AG04450 (cell line): ENCODE data around the gene ONECUT3. TPM values are rescaled to one million over a fixed set of nuclear protein-coding genes. Genes with fewer than 3 reads are reported as not detected.

Source experiments
- CTCF ChIA-PET: fragments of 300-600, 350-600 bp; formaldehyde crosslinking; extraction: SDS; loops from one replicate; lab custom pipeline; 2022; ENCODE audit warnings: antibody characterized with exemption, inconsistent platforms; lab: Charles Lee
- POLR2A ChIA-PET: fragments of 350-600 bp; formaldehyde crosslinking; extraction: SDS; loops from one replicate; lab custom pipeline; 2021; ENCODE audit warnings: antibody characterized with exemption, inconsistent platforms; lab: Yijun Ruan, JAX
- DNase-seq: peaks from one replicate; pipeline ENCODE4 v3.0.0-alpha.2; 2011; ENCODE audit warnings: low read depth, low spot score
- H3K27ac ChIP-seq: one replicate; pipeline ENCODE4 v1.5.1; 2012; ENCODE audit warnings: low read depth, low read length, control low read depth
- H3K27me3 ChIP-seq: one replicate; pipeline ENCODE4 v1.6.0; 2012; ENCODE audit warnings: low read length; ENCODE audit not compliant: control insufficient read depth, insufficient read depth
- H3K4me3 ChIP-seq: 2 replicates; pipeline ENCODE4 v1.5.1; 2011; ENCODE audit warnings: mild to moderate bottlenecking, low read depth, low read length, control low read depth
- H3K9me3 ChIP-seq: 2 replicates; pipeline ENCODE4 v1.5.1; 2012; ENCODE audit warnings: low read length; ENCODE audit not compliant: control insufficient read depth, insufficient read depth
- polyA plus RNA-seq: library from polyadenylated mRNA; depleted of rRNA; stranded (reverse); fragments of >200 nt; gene quantifications from 2 replicates; pipeline ENCODE4 v1.2.3, GENCODE V29; 2011
- TF ChIP-seq, protein P1 (sequence below): IDR thresholded peaks from 2 replicates; pipeline ENCODE4 v1.5.1; 2011; ENCODE audit warnings: low read depth, low read length, control low read depth, inconsistent platforms

The ONECUT3 gene
- polyA plus RNA-seq, 1 experiment = not detected

DNA sequence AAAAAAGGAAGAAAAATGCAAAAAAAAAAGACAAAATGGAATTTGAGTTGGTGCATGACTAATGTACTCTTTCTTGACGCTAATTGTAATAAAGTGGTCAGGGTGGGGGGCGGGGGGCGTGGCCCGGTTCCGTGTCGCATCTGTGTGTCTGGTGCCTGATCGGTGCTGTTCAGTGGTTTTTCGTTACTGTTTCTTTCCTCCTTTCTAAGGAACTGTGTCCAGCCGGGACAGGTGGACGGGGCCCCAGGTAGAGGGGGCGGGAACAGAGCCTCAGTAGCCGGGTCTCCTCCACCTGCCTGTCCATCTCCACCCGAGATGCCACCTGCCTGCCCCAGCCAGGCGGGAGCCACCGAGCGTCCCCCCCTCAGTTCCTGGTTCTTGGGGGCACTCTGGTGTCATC, 26.3 kb downstream of the ONECUT3 start:
- Histone ChIP-seq H3K27ac (no peak overlapping the region), H3K9me3 (peaks cover 41% of the 10 kb centered on the region), H3K27me3 (peaks cover 58% of the 10 kb centered on the region), H3K4me3 (no peak overlapping the region)
- TF ChIP-seq, protein P1, sequence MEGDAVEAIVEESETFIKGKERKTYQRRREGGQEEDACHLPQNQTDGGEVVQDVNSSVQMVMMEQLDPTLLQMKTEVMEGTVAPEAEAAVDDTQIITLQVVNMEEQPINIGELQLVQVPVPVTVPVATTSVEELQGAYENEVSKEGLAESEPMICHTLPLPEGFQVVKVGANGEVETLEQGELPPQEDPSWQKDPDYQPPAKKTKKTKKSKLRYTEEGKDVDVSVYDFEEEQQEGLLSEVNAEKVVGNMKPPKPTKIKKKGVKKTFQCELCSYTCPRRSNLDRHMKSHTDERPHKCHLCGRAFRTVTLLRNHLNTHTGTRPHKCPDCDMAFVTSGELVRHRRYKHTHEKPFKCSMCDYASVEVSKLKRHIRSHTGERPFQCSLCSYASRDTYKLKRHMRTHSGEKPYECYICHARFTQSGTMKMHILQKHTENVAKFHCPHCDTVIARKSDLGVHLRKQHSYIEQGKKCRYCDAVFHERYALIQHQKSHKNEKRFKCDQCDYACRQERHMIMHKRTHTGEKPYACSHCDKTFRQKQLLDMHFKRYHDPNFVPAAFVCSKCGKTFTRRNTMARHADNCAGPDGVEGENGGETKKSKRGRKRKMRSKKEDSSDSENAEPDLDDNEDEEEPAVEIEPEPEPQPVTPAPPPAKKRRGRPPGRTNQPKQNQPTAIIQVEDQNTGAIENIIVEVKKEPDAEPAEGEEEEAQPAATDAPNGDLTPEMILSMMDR = no peak
- DNase-seq = no peak
- ChIA-PET POLR2A (no interaction called here), CTCF (no interaction called here)

DNA sequence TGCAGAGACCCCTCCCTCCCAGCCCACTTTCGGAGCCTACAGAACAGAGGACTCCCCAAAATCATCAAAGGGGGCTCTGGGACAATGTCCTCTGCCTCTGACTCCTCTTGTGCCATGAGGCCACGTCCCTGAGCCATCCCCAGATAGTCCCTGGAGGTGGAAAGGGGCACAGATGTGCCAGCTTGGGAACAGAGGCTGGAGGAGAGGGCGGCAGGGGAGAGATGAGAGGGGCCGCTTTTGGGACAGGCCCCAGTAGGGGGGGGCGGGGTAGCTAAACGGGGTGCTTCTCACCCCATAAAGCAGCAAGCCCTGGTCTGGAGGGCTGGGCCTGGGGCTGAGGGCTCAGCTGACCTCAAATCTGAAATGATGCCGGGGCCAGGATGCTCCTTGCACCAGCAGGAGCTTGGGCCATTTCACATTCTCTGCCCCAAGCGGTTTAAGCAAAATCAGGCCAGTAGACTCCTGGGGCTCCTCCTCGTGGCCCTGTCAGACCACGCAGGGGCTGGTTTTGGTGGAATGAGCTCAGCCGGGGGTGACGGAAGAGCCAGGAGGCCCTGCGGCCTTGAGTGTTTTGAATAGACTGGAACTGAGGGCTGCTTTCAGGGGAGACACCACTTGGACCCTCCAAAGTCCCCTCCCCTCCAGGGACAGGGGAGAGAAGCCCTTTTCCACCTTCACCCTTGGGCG, 27.1 kb downstream of the ONECUT3 start:
- H3K9me3 ChIP-seq = peaks cover 33% of the 10 kb centered on the region
- POLR2A ChIA-PET = no interaction called here
- no peak for DNase-seq
- TF ChIP-seq, protein P1 = peak; percentile 45
- H3K27ac ChIP-seq = no peak overlapping the region
- peaks cover 56% of the 10 kb centered on the region for H3K27me3 ChIP-seq
- CTCF ChIA-PET = interaction anchor here (0.6 to 2.7 kb wide), 9 partner anchors 9 to 108 kb away, joined by 3 to 14 read pairs (median 7); no protein-coding TSS in a partner anchor
- no peak overlapping the region for H3K4me3 ChIP-seq

DNA sequence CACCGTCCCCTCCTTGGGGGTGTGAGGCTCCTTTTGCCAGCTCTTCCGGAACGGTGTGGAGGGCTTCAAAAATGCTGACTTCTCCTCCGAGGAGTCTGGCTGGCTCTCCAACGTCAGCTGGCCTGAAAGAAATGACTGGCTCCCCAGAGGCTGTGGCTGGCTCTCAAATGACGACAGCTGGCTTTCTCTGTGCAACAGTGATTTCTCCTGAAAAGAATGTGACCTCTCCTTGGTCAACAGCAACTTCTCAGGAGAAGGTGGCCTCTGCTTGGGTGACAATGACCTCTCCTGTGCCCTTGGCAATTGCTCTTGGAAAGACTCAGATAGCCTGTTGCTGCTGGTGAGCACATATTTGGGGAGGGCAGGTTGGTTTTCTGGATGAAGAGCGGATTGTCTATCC, 29.2 kb downstream of the ONECUT3 start:
- Histone ChIP-seq H3K9me3 (peaks cover 31% of the 10 kb centered on the region), H3K27ac (no peak overlapping the region), H3K27me3 (peaks cover 43% of the 10 kb centered on the region), H3K4me3 (no peak overlapping the region)
- no peak for DNase-seq
- CTCF ChIA-PET = interaction anchor here (0.9 to 2.7 kb wide), 4 partner anchors 13 to 110 kb away, joined by 3 to 14 read pairs (median 11); no protein-coding TSS in a partner anchor
- TF ChIP-seq, protein P1 = no peak
- POLR2A ChIA-PET = no interaction called here

DNA sequence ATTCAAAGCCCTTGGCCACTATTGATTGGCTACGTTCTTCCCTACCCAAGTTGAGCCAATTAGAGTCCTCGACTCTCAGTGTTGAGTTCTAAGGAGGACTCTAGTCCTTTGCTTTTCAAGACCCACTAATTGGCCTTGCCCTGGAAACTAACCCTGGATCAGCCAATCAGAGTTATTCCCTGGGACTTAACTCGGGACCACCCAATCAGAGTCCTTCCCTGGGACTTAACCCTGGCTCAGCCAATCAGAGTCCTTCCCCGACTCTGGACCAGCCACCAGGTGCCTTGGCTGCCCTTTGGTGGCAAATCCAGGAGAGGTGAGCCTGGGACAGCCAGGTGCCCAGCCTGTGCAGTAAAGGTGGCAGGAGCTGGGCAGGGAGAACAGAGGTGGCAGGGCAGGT, 30.0 kb downstream of the ONECUT3 start:
- DNase-seq = no peak

More for the DNA sequence above, 30.0 kb downstream of the ONECUT3 start:
- TF ChIP-seq, protein P1 = no peak
- H3K27ac ChIP-seq = no peak overlapping the region
- CTCF ChIA-PET = interaction anchor here (0.9 to 2.7 kb wide), 3 partner anchors 12 to 111 kb away, joined by 3 to 12 read pairs (median 10); no protein-coding TSS in a partner anchor
- POLR2A ChIA-PET = interaction anchor here (0.6 kb wide), 1 partner anchor 10 kb away, joined by 7 read pairs; no protein-coding TSS in a partner anchor
- no peak overlapping the region for H3K4me3 ChIP-seq
- H3K9me3 ChIP-seq = peaks cover 29% of the 10 kb centered on the region
- H3K27me3 ChIP-seq = peaks cover 42% of the 10 kb centered on the region
